ENCODE results near the gene BCL6.
"Not testable (repeated sequence)": the region's sequence is repeated elsewhere in the genome, so short reads cannot be mapped to it uniquely, and the experiment has no call there.

Gene BCL6

GRCh38 chr3:187705164-187705563 is 40.1 kb downstream of the BCL6 start:
- DNase-seq, result no peak

DNA sequence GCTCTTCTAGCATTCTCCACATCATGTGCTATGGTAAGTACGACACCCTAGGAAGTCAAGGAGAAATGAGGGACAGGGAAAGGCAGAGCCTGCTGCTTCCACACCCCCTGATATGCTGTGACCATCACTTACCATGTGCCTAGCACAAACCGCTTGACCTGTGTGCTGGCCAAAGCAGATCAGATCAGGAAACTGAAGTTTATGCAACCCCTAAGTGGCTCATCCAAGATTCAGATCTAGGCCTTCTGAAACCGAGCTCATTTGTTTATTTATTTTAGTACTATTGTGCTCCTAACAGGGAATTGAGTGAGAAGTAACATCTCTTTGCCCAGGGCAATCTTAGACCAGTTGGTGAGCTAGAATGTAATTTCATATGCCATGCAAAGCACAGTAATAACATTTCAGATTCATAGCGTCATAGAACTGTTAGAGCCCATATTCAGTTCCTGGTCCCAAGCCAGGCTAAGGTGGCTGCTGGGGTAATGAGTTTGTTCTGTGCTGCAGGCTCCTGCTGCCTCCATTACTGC is 42.7 kb downstream of the BCL6 start, which contains the start of gene RTP2:
TSS of gene RTP2 (minus strand) at position 51 of the 527 bp plus-strand sequence. CDS start 429 bp downstream, outside the sequence.
- DNase-seq, result no peak

- DNase-seq, result no peak
Measured at GRCh38 chr3:187700249-187700648, 45.0 kb downstream of the BCL6 start.

DNA sequence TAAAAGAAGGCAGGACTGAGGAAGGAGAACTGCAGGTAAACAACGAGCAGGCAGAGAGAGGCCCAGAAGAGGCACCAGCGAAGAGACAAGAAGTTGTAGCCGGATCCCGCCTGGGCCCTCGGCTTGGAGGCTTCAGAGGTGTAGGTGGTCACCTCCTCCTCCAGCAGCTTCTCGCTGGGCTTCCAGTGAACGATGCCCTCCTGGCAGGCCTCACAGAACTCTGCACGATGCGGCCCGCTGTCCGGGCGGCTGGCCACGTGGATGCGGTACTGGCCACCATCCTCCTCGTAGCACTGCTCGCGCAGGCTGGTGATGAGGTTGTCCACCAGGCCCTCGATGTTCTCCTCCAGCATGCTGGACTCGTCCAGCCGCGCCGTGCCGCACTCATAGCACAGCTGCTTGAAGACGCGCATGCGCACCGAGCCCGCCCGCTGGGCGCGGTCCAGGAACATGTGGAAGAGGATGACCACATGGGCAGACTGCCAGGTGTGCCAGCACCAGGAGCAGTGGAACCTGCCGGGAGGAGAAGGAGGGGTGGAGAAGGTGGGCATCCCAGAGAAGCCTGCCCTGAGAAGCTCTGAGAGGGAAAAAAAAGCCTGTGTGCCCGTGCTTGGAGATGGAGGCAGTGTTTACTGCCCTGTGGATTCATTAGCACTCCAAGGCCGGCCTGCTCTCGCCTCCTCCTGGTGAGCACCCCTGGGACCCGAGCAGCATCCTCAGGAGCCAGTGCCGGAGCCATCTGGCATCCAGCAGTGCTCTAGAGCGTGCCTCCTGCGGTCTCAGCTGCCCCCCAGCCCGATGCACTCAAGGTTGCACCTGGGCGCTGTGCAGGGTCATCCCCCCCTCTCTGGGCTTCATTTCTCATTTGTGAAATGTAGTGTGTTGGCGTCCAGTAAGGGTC is 46.5 kb downstream of the BCL6 start:
- no peak for DNase-seq

DNA sequence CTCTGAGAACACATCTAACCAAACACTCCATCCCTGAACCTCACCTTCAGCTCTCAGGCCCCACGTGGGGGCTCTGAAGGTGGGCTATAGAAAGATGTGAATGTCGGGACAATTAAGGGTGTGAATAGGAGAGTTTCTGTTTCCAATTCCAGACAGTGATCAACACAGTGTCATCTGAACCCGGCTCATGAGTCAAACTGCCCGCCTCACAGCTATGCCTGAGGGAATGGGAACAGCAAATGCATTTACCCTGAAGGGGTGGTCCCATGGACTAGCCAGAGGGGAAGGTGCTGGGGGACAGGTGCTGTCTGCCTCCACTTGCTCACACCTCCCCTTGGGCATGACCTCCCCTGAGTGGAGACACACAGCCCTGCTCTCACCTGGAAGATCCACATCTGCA is 49.2 kb downstream of the BCL6 start:
- no peak for DNase-seq

- DNase-seq, result no peak
Measured at GRCh38 chr3:187695449-187695848, 49.8 kb downstream of the BCL6 start.

DNA sequence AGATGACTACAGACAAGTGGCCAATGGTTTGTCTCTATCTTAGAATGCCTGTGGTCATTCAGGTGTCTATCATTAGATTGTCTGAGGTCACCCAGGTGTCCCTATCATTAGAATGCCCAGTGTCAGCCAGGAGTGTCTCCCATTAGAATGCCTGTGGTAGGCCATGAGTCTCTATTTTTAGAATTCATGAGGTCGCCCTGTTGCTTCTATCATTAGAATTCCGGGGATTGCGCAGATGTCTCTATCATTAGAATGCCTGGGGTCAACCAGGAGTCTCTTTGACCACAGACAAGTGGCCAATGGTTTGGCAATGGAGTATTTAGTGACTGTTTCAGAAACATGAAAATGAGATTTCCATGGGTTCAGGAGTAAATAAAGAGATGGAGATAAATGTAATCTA is 50.5 kb downstream of the BCL6 start:
- DNase-seq, result no peak

GRCh38 chr3:187693431-187693830 is 51.8 kb downstream of the BCL6 start:
- DNase-seq, result no peak

- DNase-seq, result no peak
Measured at GRCh38 chr3:187689984-187690383, 55.3 kb downstream of the BCL6 start.

GRCh38 chr3:187686621-187687273 is 58.5 kb downstream of the BCL6 start:
- no peak for DNase-seq

DNA sequence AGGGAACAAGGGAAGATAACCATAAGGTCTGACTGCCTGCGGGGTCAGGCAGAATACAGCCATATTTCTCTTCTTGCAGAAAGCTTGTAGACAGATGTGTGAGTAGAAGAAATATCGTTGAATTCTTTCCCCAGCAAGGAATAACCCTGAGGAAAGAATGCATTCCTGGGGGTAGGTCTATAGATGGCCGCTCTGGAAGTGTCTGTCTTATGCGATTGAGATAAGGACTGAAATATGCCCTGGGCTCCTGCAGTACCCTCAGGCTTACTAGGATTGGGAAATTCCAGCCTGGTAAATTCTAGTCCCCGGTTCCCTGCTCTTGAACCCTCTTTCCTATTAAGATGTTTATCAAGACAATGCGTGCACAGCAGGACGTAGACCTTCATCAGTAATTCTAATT is 59.3 kb downstream of the BCL6 start:
- no peak for DNase-seq

DNA sequence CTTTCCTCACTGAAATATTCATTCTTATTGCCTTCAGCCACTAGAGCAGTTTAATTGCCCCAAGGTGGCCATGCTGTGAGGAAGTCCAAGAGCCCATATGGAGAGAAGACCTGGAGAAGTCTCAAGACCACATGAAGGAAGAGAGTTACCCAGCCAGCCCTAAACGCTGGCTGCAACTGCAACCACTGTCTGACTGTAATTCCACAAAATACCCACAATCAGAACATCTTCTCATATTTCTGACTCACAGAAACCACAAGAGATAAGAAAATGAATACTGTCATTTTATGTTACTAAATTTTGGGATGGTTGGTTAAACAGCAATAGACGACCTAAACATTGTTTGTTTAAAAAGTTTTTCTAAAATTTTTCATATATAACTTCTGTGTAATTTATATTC is 60.4 kb downstream of the BCL6 start:
- DNase-seq, result no peak

- no peak for DNase-seq
Measured at GRCh38 chr3:187684444-187684843, 60.8 kb downstream of the BCL6 start.

DNA sequence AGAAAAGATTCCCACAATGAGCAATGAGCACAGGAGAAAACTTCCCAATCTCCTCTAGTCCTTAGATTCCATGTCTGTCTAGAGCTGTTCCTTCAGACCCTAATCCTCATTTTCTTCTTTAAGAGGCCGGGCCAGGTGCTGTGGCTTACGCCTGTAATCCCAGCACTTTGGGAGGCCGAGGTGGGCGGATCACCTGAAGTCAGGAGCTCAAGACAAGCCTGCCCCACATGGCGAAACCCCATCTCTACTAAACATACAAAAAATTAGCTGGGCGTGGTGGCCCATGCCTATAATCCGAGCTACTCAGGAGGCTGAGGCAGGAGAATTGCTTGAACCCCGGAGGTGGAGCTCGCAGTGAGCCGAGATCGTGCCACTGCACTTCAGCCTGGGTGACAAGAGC is 63.5 kb downstream of the BCL6 start:
- not testable (repeated sequence) for DNase-seq

DNA sequence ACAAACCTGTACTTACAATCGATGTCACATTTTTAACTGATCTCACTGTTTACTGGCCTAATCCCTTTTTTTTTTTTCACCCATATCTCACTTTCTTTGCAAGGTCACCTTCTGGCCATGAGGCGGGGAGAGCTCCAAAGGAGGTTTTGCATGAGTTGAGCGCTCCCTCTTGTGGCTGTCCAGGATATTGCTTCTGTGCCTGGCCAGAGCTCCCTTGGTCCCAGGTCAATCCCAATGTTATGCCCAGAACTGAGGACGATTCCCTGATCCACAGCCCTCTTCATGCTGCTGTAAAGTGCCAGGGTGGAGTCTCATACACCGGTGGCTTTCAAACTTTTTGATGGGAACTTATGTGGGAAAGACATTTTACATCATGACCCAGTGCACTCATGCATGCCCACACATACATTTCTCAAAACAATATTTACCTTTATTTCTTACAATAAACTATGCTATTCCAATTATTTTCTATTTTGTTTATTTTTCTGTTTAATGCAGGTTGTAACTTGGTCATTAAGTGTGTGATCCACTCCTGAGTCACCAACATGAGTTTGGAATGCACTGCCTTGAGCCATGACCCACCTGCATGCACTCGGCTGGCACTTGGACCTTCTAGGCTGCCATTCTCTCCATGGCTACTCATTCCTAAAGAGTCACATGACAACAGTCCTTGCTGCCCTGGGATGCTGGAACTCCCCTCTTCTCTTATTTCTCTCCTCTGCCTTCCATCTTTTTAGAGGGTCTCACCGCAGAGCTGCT is 65.5 kb downstream of the BCL6 start:
- peak; percentile 63 for DNase-seq

DNA sequence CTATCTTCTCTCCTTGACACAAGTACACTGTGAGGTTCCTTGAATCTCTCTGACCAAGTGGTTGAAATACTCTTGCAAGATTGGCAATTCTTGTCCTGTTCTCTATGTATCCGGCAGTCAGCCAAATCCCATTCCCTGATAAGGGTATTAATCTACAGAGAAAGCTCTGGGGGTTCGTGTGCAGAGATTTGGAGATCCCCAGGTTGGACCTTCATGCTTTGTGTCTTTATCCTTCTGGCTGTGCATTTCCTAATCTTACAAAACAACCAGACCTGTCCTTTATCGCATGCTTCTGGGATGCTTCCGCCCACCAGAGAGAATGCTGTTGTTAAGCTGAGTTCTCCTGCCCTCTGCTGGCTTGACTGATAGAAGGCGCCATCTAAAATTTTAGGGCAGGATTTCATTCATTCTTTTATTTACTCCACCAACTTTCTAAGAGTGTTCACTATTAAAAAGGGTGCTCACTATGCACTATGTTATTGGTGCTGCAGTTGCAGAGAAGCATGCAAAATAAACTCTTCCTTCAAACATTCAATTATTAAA is 66.5 kb downstream of the BCL6 start:
- no peak for DNase-seq

GRCh38 chr3:187677604-187678003 is 67.7 kb downstream of the BCL6 start:
- DNase-seq, result no peak

GRCh38 chr3:187673012-187673411 is 72.3 kb downstream of the BCL6 start:
- no peak for DNase-seq

Data from activated CD8-positive, alpha-beta memory T cell treated with anti-CD3 and anti-CD28 coated beads, Interleukin-2, amount 50 U/mL, for 4 hours (primary cell).